H1 (cell line): ENCODE results near the gene PAX5. TPM values are rescaled to one million over a fixed set of nuclear protein-coding genes. Genes with fewer than 3 reads are reported as not detected.

Experiments
- polyA plus RNA-seq, 7 experiments: library from polyadenylated mRNA; depleted of rRNA in 3 of 7; stranded (reverse) in 5 of 7; unstranded in 2 of 7; fragments of >200 nt in 5 of 7; fragments of 200-250 nt in 2 of 7; gene quantifications; 1 replicate in 5 of 7; 2 replicates in 1 of 7; 4 replicates in 1 of 7; pipeline versions ENCODE4 v1.2.1 to v1.2.3, GENCODE V29; 2011 to 2013; ENCODE audit warnings: missing spikeins in 2 of 7, mixed read lengths in 2 of 7
- total RNA-seq: library from RNA; stranded (reverse); fragmentation: NEBNext Ultra II Directional; extraction: Animal tissue kit (Norgen Biotek cat#: 25700); gene quantifications from 2 replicates; pipeline ENCODE4 v1.2.1, GENCODE V29; 2021
- TF ChIP-seq, protein P1 (sequence below): fragments of 300-600 bp; sonication (generic); IDR thresholded peaks from 2 replicates; pipeline ENCODE4 v1.7.1; 2012; ENCODE audit warnings: low read length, moderate library complexity, mild to moderate bottlenecking, inconsistent platforms; ENCODE audit not compliant: insufficient replicate concordance

PAX5 gene
- total and polyA plus RNA-seq, 2 of the 8 experiments (the other 6 are each of a cell fraction or from before 2014, with no cell fraction given), result 0.29 to 0.43 TPM

DNA sequence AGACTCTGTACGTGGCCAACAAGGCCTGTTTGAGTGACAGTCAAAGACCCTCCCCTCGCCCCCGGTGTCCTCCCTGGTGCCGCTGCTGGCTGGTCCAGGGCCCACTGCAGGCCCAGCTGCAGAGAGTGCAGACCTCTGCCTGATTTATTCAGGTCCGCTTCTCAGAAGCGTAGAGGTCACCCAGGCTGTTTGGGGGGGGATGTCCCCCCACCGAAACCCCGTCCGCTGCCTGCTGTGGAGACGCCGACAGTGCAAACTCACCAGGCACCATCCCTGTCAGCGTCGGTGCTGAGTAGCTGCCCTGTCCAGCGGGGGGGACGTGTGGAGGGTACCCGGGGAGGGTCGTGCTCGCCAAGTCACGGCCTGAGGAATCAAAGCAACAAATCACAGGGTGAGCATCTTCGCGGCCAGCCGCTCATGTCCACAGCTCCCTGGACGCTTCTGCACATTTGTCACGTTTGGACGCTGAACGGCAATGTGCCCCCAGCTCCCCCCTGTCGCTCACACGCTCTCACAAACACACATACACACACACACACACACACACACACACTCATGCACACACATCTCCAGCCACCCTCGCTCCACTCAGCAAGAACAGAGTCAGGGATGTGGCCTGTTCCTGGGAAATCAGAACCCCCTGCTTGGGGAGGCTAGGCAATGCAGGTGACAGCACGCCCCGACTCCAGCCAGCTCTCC, 152.2 kb downstream of the PAX5 start (continued):
- TF ChIP-seq, protein P1, sequence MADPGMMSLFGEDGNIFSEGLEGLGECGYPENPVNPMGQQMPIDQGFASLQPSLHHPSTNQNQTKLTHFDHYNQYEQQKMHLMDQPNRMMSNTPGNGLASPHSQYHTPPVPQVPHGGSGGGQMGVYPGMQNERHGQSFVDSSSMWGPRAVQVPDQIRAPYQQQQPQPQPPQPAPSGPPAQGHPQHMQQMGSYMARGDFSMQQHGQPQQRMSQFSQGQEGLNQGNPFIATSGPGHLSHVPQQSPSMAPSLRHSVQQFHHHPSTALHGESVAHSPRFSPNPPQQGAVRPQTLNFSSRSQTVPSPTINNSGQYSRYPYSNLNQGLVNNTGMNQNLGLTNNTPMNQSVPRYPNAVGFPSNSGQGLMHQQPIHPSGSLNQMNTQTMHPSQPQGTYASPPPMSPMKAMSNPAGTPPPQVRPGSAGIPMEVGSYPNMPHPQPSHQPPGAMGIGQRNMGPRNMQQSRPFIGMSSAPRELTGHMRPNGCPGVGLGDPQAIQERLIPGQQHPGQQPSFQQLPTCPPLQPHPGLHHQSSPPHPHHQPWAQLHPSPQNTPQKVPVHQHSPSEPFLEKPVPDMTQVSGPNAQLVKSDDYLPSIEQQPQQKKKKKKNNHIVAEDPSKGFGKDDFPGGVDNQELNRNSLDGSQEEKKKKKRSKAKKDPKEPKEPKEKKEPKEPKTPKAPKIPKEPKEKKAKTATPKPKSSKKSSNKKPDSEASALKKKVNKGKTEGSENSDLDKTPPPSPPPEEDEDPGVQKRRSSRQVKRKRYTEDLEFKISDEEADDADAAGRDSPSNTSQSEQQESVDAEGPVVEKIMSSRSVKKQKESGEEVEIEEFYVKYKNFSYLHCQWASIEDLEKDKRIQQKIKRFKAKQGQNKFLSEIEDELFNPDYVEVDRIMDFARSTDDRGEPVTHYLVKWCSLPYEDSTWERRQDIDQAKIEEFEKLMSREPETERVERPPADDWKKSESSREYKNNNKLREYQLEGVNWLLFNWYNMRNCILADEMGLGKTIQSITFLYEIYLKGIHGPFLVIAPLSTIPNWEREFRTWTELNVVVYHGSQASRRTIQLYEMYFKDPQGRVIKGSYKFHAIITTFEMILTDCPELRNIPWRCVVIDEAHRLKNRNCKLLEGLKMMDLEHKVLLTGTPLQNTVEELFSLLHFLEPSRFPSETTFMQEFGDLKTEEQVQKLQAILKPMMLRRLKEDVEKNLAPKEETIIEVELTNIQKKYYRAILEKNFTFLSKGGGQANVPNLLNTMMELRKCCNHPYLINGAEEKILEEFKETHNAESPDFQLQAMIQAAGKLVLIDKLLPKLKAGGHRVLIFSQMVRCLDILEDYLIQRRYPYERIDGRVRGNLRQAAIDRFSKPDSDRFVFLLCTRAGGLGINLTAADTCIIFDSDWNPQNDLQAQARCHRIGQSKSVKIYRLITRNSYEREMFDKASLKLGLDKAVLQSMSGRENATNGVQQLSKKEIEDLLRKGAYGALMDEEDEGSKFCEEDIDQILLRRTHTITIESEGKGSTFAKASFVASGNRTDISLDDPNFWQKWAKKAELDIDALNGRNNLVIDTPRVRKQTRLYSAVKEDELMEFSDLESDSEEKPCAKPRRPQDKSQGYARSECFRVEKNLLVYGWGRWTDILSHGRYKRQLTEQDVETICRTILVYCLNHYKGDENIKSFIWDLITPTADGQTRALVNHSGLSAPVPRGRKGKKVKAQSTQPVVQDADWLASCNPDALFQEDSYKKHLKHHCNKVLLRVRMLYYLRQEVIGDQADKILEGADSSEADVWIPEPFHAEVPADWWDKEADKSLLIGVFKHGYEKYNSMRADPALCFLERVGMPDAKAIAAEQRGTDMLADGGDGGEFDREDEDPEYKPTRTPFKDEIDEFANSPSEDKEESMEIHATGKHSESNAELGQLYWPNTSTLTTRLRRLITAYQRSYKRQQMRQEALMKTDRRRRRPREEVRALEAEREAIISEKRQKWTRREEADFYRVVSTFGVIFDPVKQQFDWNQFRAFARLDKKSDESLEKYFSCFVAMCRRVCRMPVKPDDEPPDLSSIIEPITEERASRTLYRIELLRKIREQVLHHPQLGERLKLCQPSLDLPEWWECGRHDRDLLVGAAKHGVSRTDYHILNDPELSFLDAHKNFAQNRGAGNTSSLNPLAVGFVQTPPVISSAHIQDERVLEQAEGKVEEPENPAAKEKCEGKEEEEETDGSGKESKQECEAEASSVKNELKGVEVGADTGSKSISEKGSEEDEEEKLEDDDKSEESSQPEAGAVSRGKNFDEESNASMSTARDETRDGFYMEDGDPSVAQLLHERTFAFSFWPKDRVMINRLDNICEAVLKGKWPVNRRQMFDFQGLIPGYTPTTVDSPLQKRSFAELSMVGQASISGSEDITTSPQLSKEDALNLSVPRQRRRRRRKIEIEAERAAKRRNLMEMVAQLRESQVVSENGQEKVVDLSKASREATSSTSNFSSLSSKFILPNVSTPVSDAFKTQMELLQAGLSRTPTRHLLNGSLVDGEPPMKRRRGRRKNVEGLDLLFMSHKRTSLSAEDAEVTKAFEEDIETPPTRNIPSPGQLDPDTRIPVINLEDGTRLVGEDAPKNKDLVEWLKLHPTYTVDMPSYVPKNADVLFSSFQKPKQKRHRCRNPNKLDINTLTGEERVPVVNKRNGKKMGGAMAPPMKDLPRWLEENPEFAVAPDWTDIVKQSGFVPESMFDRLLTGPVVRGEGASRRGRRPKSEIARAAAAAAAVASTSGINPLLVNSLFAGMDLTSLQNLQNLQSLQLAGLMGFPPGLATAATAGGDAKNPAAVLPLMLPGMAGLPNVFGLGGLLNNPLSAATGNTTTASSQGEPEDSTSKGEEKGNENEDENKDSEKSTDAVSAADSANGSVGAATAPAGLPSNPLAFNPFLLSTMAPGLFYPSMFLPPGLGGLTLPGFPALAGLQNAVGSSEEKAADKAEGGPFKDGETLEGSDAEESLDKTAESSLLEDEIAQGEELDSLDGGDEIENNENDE, result no peak
